GM23248 (cell line): ENCODE measurements around the gene ANKRD50.

Source experiments
- EZH2 ChIP-seq: fragments of 200-600 bp; sonication (generic); IDR thresholded peaks from 2 replicates; pipeline ENCODE4 v1.6.1; 2018; ENCODE audit warnings: antibody characterized with exemption, mild to moderate bottlenecking; ENCODE audit not compliant: insufficient read depth, poor library complexity, severe bottlenecking
- EZH2phosphoT487 ChIP-seq: fragments of 200-600 bp; sonication (generic); IDR thresholded peaks from 2 replicates; pipeline ENCODE4 v1.6.1; 2018; ENCODE audit warnings: antibody characterized with exemption, moderate library complexity, mild to moderate bottlenecking, low read depth; ENCODE audit not compliant: insufficient read depth

DNA sequence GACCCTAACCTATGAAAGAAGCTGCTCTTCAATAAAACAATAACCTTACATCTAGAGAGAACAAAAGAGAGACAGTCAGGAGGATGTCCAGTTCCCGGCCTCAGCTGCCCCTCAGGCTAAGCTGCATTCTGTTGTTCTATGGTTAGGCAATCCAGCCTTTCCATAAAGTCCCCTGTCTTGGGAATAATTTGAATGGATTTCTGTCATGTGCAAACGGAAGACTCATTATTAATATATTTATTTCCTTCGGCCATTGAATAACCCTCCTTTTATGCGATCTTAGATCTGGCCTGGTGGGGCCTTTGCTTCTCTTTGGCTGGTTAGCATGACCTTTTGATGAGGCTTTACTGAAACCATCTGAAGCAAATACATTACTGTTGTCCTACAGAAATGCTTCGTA, 80.1 kb downstream of the ANKRD50 start:
- TF ChIP-seq EZH2phosphoT487 (no peak), EZH2 (no peak)
